ENCODE data around the gene MCOLN1.

DNA sequence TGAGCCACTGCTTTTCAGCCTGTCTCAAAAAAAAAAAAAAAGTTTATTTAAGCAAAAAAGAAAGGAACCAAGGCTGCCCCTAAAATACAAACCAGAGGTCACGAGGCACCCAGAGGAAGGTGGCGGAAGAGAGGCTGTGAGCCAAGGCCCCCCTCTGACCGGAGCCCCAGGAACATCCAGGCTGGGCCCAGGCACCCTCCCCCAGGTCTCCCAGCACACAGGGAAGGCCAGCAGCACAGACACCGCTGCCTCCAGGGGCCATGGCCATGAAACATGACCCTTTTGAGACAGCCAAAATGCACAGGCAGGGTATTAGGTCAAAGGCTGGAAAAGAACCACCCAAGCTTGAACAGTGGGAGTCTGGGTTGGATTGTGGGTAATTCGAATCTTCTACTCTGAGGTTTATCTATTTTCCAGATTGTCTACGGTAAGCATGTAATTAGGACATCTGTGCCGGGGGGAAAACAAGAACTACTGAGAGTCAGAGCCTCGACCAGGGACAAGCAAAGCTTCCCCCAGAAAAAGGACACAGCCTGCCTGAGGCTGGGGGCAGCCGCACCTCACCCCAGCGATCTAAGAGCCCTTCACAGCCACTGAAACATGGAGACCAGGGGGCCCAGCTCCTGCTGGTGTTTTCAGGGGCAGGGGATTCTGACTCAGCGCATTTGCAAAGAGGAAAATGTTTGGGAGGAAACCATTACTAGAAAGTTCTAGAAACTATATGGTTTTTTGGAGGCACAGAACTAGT, 42.0 kb upstream of the MCOLN1 start:
- TF ChIP-seq, protein P1, sequence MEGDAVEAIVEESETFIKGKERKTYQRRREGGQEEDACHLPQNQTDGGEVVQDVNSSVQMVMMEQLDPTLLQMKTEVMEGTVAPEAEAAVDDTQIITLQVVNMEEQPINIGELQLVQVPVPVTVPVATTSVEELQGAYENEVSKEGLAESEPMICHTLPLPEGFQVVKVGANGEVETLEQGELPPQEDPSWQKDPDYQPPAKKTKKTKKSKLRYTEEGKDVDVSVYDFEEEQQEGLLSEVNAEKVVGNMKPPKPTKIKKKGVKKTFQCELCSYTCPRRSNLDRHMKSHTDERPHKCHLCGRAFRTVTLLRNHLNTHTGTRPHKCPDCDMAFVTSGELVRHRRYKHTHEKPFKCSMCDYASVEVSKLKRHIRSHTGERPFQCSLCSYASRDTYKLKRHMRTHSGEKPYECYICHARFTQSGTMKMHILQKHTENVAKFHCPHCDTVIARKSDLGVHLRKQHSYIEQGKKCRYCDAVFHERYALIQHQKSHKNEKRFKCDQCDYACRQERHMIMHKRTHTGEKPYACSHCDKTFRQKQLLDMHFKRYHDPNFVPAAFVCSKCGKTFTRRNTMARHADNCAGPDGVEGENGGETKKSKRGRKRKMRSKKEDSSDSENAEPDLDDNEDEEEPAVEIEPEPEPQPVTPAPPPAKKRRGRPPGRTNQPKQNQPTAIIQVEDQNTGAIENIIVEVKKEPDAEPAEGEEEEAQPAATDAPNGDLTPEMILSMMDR (IDR thresholded peaks at IDR 0.05; ENCODE audit: poor library complexity), result no peak
- TF ChIP-seq EZH2 (IDR thresholded peaks at IDR 0.05; ENCODE audit: borderline replicate concordance), result no peak

All from hepatocyte (in vitro differentiated cells).